A673 (cell line): ENCODE data around the gene ADCY6.

Experiments
- CTCF ChIP-seq: fragments of 300-800, 200-600 bp; sonication (generic); conservative IDR thresholded peaks from 2 replicates; pipeline ENCODE4 v1.5.1; 2017; ENCODE audit warnings: low read depth, mild to moderate bottlenecking, antibody characterized with exemption, low read length, moderate library complexity, mixed read lengths
- EZH2 ChIP-seq: fragments of 200-600 bp; sonication (generic); IDR thresholded peaks from 2 replicates; pipeline ENCODE4 v1.6.1; 2017; ENCODE audit warnings: borderline replicate concordance, low read depth, mild to moderate bottlenecking, mixed read lengths, antibody characterized with exemption, low read length; ENCODE audit not compliant: poor library complexity, severe bottlenecking

- no peak for TF ChIP-seq CTCF
- TF ChIP-seq EZH2, result no peak
Measured at GRCh38 chr12:48787791-48788523, 932 bp downstream of the ADCY6 start.
